ENCODE data around the gene RBP3. TPM values are rescaled to one million over a fixed set of nuclear protein-coding genes. Genes with fewer than 3 reads are reported as not detected.
"Not testable (repeated sequence)": the region's sequence is repeated elsewhere in the genome, so short reads cannot be mapped to it uniquely, and the experiment has no call there.

The RBP3 gene
- total RNA-seq, 1 donor from 2014 or later: not detected

- DNase-seq (ENCODE audit: low read depth in 2 of 2): no peak
These were observed 23.7 kb downstream of the RBP3 start for GRCh38 chr10:47371629-47372485.

GRCh38 chr10:47372726-47373125 lies 24.6 kb downstream of the RBP3 start:
- DNase-seq (ENCODE audit: low read depth in 2 of 2): peak in 1 of 2 donors; percentile 38

GRCh38 chr10:47374611-47375536 lies 26.7 kb downstream of the RBP3 start:
- DNase-seq (ENCODE audit: low read depth in 2 of 2): no peak

- no peak for DNase-seq (ENCODE audit: low read depth in 2 of 2)
These were observed 28.5 kb downstream of the RBP3 start for GRCh38 chr10:47376522-47377220.

GRCh38 chr10:47378183-47378510 lies 30.0 kb downstream of the RBP3 start:
- DNase-seq (ENCODE audit: low read depth in 2 of 2): no peak

- no peak for DNase-seq (ENCODE audit: low read depth in 2 of 2)
These were observed 30.7 kb downstream of the RBP3 start for GRCh38 chr10:47378606-47379444.

- no peak for DNase-seq (ENCODE audit: low read depth in 2 of 2)
These were observed 31.3 kb downstream of the RBP3 start for GRCh38 chr10:47379445-47379785.

- no peak for DNase-seq (ENCODE audit: low read depth in 2 of 2)
These were observed 31.7 kb downstream of the RBP3 start for GRCh38 chr10:47379901-47380300.

- no peak for DNase-seq (ENCODE audit: low read depth in 2 of 2)
These were observed 32.4 kb downstream of the RBP3 start for GRCh38 chr10:47380341-47381102.

- no peak for DNase-seq (ENCODE audit: low read depth in 2 of 2)
These were observed 32.9 kb downstream of the RBP3 start for GRCh38 chr10:47381103-47381395.

GRCh38 chr10:47381427-47382379 lies 33.5 kb downstream of the RBP3 start:
- no peak for DNase-seq (ENCODE audit: low read depth in 2 of 2)

GRCh38 chr10:47383261-47384147 lies 35.3 kb downstream of the RBP3 start:
- DNase-seq (ENCODE audit: low read depth in 2 of 2): no peak

- peak; percentile 71 to 78 for DNase-seq (ENCODE audit: low read depth in 2 of 2)
These were observed 36.2 kb downstream of the RBP3 start, which contains the start of gene ZNF488 for GRCh38 chr10:47384148-47384921. TSS of gene ZNF488 (minus strand) at chr10:47384293. CDS start at chr10:47368829, 15,464 bp downstream.

- not testable (repeated sequence) for DNase-seq (ENCODE audit: low read depth in 2 of 2)
These were observed 37.9 kb downstream of the RBP3 start for GRCh38 chr10:47386104-47386503.

GRCh38 chr10:47388879-47389278 lies 40.7 kb downstream of the RBP3 start:
- DNase-seq (ENCODE audit: low read depth in 2 of 2): no peak

GRCh38 chr10:47389619-47390018 lies 41.5 kb downstream of the RBP3 start:
- no peak for DNase-seq (ENCODE audit: low read depth in 2 of 2)

- DNase-seq (ENCODE audit: low read depth in 2 of 2): no peak
These were observed 48.2 kb downstream of the RBP3 start for GRCh38 chr10:47396311-47396717.

Data from lung microvascular endothelial cell (primary cell).